Suprapubic skin (tissue), 3 donors: Measurements from ENCODE around the gene UGT1A6.

Experiments used
- CTCF ChIP-seq, 2 donors: fragments of 200-600 bp in 1 of 2; fragments of 450-650 bp in 1 of 2; sonication (generic) in 1 of 2; IDR thresholded peaks; one replicate each; pipeline ENCODE4 v1.5.1; 2016 to 2019; ENCODE audit warnings: antibody characterized with exemption in 2 of 2, mild to moderate bottlenecking in 1 of 2, moderate library complexity in 1 of 2
- EP300 ChIP-seq: sonication (generic); formaldehyde crosslinking; IDR thresholded peaks from one replicate; pipeline ENCODE4 v1.6.1; 2017; ENCODE audit warnings: antibody characterized with exemption

- no peak for TF ChIP-seq EP300
- TF ChIP-seq CTCF (IDR thresholded peaks at IDR 0.05), result no peak
Measured at GRCh38 chr2:233651430-233651829, 41.3 kb upstream of the UGT1A6 start.
